Right ventricle myocardium inferior (tissue), 1 donor: Measurements from ENCODE around the gene SPRR5. TPM values are rescaled to one million over a fixed set of nuclear protein-coding genes. Genes with fewer than 3 reads are reported as not detected.

ENCODE experiments used
- ATAC-seq: fragments of 200-7000 bp; cut with Tn5 transposase; one replicate; pipeline ENCODE4 v1.9.1; 2020; ENCODE audit warnings: mild to moderate bottlenecking, moderate library complexity
- DNase-seq: peaks from one replicate; pipeline ENCODE4 v3.0.0; 2021; ENCODE audit errors: missing footprints
- intact Hi-C: fragments of 100-400 bp; cut with DNase I; formaldehyde crosslinking; loops from one replicate; pipeline ENCODE4 v1.11.0; 2022
- total RNA-seq: library from RNA; stranded (reverse); fragmentation: NEBNext Ultra II Directional; extraction: Animal tissue kit (Norgen Biotek cat#: 25700); gene quantifications from one replicate; pipeline ENCODE4 v1.2.1, GENCODE V29; 2021
- donor health status: DM: no; HTN: yes; CAD: no; lungs with severe emphysema.

Gene SPRR5
- total RNA-seq, 1 donor from 2014 or later = not detected

GRCh38 chr1:152976688-152977087, 29.7 kb downstream of the SPRR5 start:
- no peak for ATAC-seq
- intact Hi-C loops = no loop called here
- DNase-seq = no peak

- ATAC-seq = no peak
- intact Hi-C loops = no loop called here
Observed at GRCh38 chr1:152977614-152978013, 30.6 kb downstream of the SPRR5 start.

GRCh38 chr1:152980676-152981075, 33.7 kb downstream of the SPRR5 start:
- intact Hi-C loops = no loop called here
- DNase-seq (no peak), ATAC-seq (no peak)

More at GRCh38 chr1:152977614-152978013, 30.6 kb downstream of the SPRR5 start:
- DNase-seq = no peak

- DNase-seq = no peak
- intact Hi-C loops = no loop called here
- ATAC-seq = no peak
Observed at GRCh38 chr1:152981146-152981871, 34.3 kb downstream of the SPRR5 start.

- intact Hi-C loops = no loop called here
- DNase-seq (no peak), ATAC-seq (no peak)
Observed at GRCh38 chr1:152982076-152982475, 35.1 kb downstream of the SPRR5 start.

GRCh38 chr1:152983234-152983633, 36.2 kb downstream of the SPRR5 start:
- no peak for ATAC-seq
- DNase-seq = no peak

GRCh38 chr1:152983743-152984142, 36.7 kb downstream of the SPRR5 start, which contains the start of gene SPRR1A:
TSS of gene SPRR1A (plus strand) at chr1:152984081. CDS start at chr1:152985231, 1,150 bp downstream.
- intact Hi-C loops = no loop called here
- DNase-seq (no peak), ATAC-seq (no peak)

More at GRCh38 chr1:152983234-152983633, 36.2 kb downstream of the SPRR5 start:
- intact Hi-C loops = no loop called here

GRCh38 chr1:152986578-152986977, 39.6 kb downstream of the SPRR5 start:
- no peak for ATAC-seq
- no peak for DNase-seq
- intact Hi-C loops = no loop called here

GRCh38 chr1:152993186-152993585, 46.2 kb downstream of the SPRR5 start:
- ATAC-seq (no peak), DNase-seq (no peak)
- intact Hi-C loops = no loop called here

GRCh38 chr1:152995842-152996241, 48.8 kb downstream of the SPRR5 start:
- no peak for ATAC-seq
- intact Hi-C loops = no loop called here
- no peak for DNase-seq

- no peak for ATAC-seq
- intact Hi-C loops = no loop called here
- no peak for DNase-seq
Observed at GRCh38 chr1:152996633-152997400, 49.8 kb downstream of the SPRR5 start.

GRCh38 chr1:152997901-152998300, 50.9 kb downstream of the SPRR5 start:
- intact Hi-C loops = no loop called here
- DNase-seq = no peak
- ATAC-seq = no peak

- no peak for ATAC-seq
- DNase-seq = no peak
- intact Hi-C loops = no loop called here
Observed at GRCh38 chr1:152998476-152998875, 51.5 kb downstream of the SPRR5 start.

Other genes starting within 250 kb of the SPRR5 start
- gene LCE2A, start 248.9 kb upstream of the SPRR5 start, total RNA-seq = not detected
- not detected for gene LCE4A, start 239.0 kb upstream of the SPRR5 start, total RNA-seq
- not detected for gene KPRP, start 189.2 kb upstream of the SPRR5 start, total RNA-seq
- not detected for gene LCE1F, start 172.1 kb upstream of the SPRR5 start, total RNA-seq
- not detected for gene LCE1E, start 160.9 kb upstream of the SPRR5 start, total RNA-seq
- not detected for gene LCE1D, start 150.5 kb upstream of the SPRR5 start, total RNA-seq
- not detected for gene LCE1C, start 140.6 kb upstream of the SPRR5 start, total RNA-seq
- not detected for gene LCE1B, start 135.2 kb upstream of the SPRR5 start, total RNA-seq
- not detected for gene LCE1A, start 119.7 kb upstream of the SPRR5 start, total RNA-seq
- gene LCE6A, start 104.3 kb upstream of the SPRR5 start, total RNA-seq = not detected
- gene LCE7A, start 87.2 kb upstream of the SPRR5 start, total RNA-seq = not detected
- not detected for gene SMCP, start 68.9 kb upstream of the SPRR5 start, total RNA-seq
- not detected for gene IVL, start 38.7 kb upstream of the SPRR5 start, total RNA-seq
- not detected for gene SPRR4, start 23.4 kb downstream of the SPRR5 start, total RNA-seq
- gene SPRR1A, start 36.9 kb downstream of the SPRR5 start, total RNA-seq = not detected
- gene SPRR3, start 54.5 kb downstream of the SPRR5 start, total RNA-seq = not detected
- gene SPRR1B, start 84.0 kb downstream of the SPRR5 start, total RNA-seq = not detected
- not detected for gene SPRR2D, start 93.9 kb downstream of the SPRR5 start, total RNA-seq
- gene SPRR2A, start 110.3 kb downstream of the SPRR5 start, total RNA-seq = not detected
- not detected for gene SPRR2B, start 124.4 kb downstream of the SPRR5 start, total RNA-seq
- gene SPRR2E, start 147.3 kb downstream of the SPRR5 start, total RNA-seq = not detected
- gene SPRR2F, start 166.3 kb downstream of the SPRR5 start, total RNA-seq = not detected
- gene SPRR2G, start 203.7 kb downstream of the SPRR5 start, total RNA-seq = not detected